Astrocyte of the spinal cord (primary cell): ENCODE data around the gene UTS2B.

Source experiments
- DNase-seq: peaks from one replicate; pipeline ENCODE4 v3.0.0; 2011; ENCODE audit warnings: low read depth, low spot score
- H3K4me3 ChIP-seq: 2 replicates; pipeline ENCODE4 v1.5.1; 2011; ENCODE audit warnings: low read depth, mild to moderate bottlenecking, low read length, moderate library complexity
- in situ Hi-C: cut with HindIII; loops from 2 replicates; pipeline ENCODE4 v1.10.0; 2017; ENCODE audit warnings: low sequenced_read_pairs
- TF ChIP-seq, protein P1 (sequence below): IDR thresholded peaks from 2 replicates; pipeline ENCODE4 v1.5.1; 2012; ENCODE audit warnings: low read depth, mild to moderate bottlenecking, low read length, inconsistent platforms

The UTS2B gene

DNA sequence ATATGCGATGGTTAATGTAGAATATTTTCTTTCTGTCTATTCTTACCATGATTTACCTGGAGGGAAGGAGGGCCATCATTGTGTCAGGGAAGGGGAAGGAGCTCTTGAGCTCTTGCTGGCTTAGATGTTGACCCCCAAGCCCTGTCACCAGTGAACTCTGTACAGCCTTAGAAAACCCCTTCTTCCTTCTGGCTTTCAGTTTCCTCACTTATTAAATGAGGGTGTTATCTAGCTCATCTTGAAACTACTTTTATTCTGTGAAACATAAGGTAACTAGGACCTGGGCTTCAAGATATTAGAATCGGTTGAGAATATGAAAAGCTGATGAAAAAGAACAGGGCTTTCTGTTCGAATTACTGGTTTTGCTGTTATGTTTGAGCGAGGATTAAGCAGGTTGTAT, 25.1 kb upstream of the UTS2B start:
- H3K4me3 ChIP-seq: no peak overlapping the region
- in situ Hi-C loops: no loop called here
- TF ChIP-seq, protein P1, sequence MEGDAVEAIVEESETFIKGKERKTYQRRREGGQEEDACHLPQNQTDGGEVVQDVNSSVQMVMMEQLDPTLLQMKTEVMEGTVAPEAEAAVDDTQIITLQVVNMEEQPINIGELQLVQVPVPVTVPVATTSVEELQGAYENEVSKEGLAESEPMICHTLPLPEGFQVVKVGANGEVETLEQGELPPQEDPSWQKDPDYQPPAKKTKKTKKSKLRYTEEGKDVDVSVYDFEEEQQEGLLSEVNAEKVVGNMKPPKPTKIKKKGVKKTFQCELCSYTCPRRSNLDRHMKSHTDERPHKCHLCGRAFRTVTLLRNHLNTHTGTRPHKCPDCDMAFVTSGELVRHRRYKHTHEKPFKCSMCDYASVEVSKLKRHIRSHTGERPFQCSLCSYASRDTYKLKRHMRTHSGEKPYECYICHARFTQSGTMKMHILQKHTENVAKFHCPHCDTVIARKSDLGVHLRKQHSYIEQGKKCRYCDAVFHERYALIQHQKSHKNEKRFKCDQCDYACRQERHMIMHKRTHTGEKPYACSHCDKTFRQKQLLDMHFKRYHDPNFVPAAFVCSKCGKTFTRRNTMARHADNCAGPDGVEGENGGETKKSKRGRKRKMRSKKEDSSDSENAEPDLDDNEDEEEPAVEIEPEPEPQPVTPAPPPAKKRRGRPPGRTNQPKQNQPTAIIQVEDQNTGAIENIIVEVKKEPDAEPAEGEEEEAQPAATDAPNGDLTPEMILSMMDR: no peak
- no peak for DNase-seq

DNA sequence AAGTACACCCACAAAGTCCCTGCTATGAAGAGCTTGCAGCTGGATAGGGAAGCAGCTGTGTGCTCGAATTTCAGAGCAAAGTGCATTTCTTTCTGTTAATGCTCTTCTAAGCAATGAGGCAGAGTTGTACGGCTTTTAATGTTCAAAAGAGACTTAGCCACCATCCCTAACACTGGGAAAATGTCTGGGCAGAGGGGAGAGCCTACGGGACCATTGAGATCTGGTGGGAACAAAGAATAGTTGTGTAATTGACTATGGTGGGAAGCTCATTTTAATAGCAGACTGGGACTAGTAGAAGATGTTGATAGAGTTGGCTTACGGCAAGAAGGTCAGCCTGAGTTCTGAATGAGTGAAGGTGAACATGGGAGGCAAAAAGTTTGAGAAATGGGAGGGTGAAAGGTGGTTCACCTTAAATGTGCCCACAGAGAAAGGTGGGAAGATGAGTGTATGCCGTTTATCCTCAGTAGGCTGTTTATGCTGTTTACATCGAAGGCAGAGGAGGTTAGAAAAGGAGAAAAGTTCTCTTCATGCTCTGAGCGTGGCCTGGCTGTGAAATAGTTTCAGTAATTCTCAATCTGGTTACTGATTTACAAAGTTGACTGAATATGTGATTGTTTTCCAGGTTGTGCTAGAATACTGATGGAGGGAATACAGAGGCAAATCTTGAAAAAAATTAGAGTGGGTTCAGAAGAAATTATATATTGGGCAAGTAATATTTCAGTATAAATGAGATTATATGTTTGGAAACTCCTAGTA, 22.9 kb upstream of the UTS2B start:
- DNase-seq: no peak
- in situ Hi-C loops: no loop called here
- TF ChIP-seq, protein P1: no peak
- no peak overlapping the region for H3K4me3 ChIP-seq

DNA sequence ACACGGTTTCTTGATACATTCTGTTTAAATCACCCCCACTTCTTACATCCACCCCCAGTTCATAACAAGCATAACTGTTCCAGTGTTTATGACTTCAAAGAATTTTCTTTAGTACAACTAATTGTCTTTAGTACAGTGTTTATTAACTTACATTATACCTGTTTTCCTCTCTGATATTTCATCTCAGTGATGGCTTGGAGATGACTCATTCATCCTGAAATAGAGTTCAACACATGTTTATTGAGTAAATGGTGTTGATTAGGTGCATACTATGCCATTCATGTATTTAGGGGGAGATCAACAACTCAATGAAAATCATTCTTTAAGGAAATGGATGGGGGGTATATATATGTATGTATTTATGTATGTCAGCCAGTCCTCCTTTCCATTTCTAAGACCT, 21.7 kb upstream of the UTS2B start:
- no peak overlapping the region for H3K4me3 ChIP-seq
- DNase-seq: no peak
- in situ Hi-C loops: no loop called here
- TF ChIP-seq, protein P1: no peak

DNA sequence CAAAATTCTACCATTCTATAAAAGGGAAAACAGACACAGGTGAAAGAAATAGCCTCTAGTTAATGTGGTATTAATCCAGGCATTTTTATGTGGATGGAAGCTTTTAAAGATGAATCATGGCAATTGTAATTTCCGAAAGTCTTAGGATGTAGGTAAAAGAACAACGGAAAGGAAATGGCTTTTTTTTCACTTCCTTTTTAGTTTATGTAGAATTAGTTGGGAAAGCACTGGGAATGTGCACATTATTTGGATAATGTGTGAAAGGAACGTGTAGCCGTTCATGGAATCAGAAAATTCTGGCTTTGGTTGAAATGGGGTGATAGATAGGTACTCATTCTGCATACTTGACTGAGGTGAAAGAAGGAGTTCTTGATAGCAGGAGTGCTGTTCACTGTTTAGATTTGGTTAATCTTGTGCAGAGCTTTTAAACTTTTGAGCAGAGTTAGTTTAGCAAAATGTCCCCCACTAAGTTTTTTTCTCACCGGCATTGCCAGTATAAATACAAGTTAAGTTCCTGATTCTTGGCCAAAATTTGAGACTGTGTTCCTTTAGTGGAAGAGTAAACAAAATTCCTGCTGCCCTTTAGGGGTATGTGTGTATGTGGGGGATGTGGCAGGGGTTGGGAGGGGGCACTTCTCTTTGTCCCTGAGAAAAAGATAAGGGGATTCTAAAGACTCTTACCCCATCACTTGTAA, 20.2 kb upstream of the UTS2B start:
- no peak overlapping the region for H3K4me3 ChIP-seq
- DNase-seq: no peak
- in situ Hi-C loops: no loop called here
- TF ChIP-seq, protein P1: no peak

DNA sequence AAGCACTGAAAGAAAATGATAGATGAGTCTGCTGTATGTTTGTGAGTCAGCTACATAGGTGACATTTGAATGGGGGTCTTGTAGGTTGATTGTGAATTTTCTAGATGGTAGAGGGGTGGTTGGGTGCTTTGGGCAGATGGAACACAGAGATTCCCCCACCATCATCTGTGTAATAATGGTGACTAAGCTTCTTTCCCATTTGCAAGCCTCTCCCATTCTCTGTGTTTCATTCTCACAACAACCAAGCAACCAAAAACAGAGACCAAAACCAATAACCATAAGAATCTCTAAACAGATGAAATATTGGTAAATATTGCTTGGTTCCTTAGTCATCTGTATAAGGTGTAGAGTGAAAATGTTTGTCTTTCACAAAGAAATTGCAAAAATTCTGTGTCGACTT, 17.8 kb upstream of the UTS2B start:
- DNase-seq: no peak
- TF ChIP-seq, protein P1: no peak
- H3K4me3 ChIP-seq: no peak overlapping the region
- in situ Hi-C loops: no loop called here

DNA sequence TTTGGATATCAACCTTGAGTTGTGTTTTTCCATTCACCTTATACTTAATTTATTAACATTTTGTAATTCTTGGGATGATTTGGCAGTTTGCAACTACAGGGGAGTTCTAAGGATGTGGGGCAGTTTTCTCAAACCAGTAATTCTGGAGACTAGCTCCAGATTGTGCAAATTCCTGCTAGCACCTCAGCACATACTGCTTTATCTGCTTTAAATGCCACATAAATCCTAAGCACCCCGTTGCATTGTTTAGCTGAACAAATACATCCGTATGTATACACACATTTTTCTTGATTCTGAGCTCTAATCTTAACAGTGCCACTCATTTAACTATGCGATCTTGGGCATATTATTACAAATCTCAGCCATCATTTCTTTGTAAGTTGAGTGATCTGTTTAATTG, 16.9 kb upstream of the UTS2B start:
- DNase-seq: no peak
- H3K4me3 ChIP-seq: no peak overlapping the region
- in situ Hi-C loops: no loop called here
- TF ChIP-seq, protein P1: no peak
